T-cell (primary cell): ENCODE measurements around the gene SIL1. TPM values are rescaled to one million over a fixed set of nuclear protein-coding genes. Genes with fewer than 3 reads are reported as not detected.
"Not testable (repeated sequence)": the region's sequence is repeated elsewhere in the genome, so short reads cannot be mapped to it uniquely, and the experiment has no call there.

Experiments used
- ATAC-seq, 4 experiments: fragments of 200-7000 bp in 3 of 4; fragments of 150-1000 bp in 1 of 4; cut with Tn5 transposase; replicated peaks in 1 of 4; 1 replicate in 3 of 4; 2 replicates in 1 of 4; pipeline ENCODE4 v1.10.0; 2021; ENCODE audit warnings: moderate library complexity in 3 of 4, mild to moderate bottlenecking in 2 of 4, moderate number of reproducible peaks in 1 of 4
- CTCF ChIA-PET, 2 donors: fragments of 300-600 bp; sonication (Branson Sonifier 250); formaldehyde crosslinking; loops; one replicate each; lab custom pipeline; 2022; ENCODE audit warnings: antibody characterized with exemption in 2 of 2; lab: Charles Lee
- POLR2A ChIA-PET, 2 donors: fragments of 300-600 bp; sonication (Branson Sonifier 250); formaldehyde crosslinking; loops; one replicate each; lab custom pipeline; 2022; ENCODE audit warnings: antibody characterized with exemption in 2 of 2; lab: Charles Lee
- DNase-seq, 35 experiments: peaks; one replicate each; pipeline versions ENCODE4 v3.0.0 to v3.0.0-alpha.2; 2013 to 2023
- H3K27ac ChIP-seq: one replicate; pipeline ENCODE4 v1.5.1; 2013; ENCODE audit warnings: low read length
- H3K27me3 ChIP-seq, 2 experiments: replicated peaks in 1 of 2; 1 replicate in 1 of 2; 2 replicates in 1 of 2; pipeline versions ENCODE4 v1.6.1 to v1.7.0; 2013; ENCODE audit warnings: low read length in 1 of 2, mixed read lengths in 1 of 2; ENCODE audit not compliant: control insufficient read depth in 2 of 2, insufficient read depth in 2 of 2; ENCODE audit errors: extremely low read depth in 1 of 2
- H3K36me3 ChIP-seq, 2 donors: 1 replicate in 1 of 2; 2 replicates in 1 of 2; pipeline versions ENCODE4 v1.6.1 to v1.7.0; 2013; ENCODE audit warnings: low read length in 1 of 2; ENCODE audit not compliant: control insufficient read depth in 2 of 2, insufficient read depth in 1 of 2; ENCODE audit errors: extremely low read depth in 1 of 2
- H3K4me1 ChIP-seq, 2 experiments: 1 replicate in 1 of 2; 2 replicates in 1 of 2; pipeline versions ENCODE4 v1.6.1 to v1.7.0; 2013; ENCODE audit warnings: low read length in 2 of 2, mixed read lengths in 1 of 2; ENCODE audit not compliant: insufficient read depth in 2 of 2, control insufficient read depth in 1 of 2; ENCODE audit errors: extremely low read depth in 1 of 2
- H3K4me3 ChIP-seq, 2 donors: 1 replicate in 1 of 2; 2 replicates in 1 of 2; pipeline versions ENCODE4 v1.5.1 to v1.7.0; 2013; ENCODE audit warnings: mild to moderate bottlenecking in 2 of 2, low read length in 1 of 2, moderate library complexity in 1 of 2; ENCODE audit not compliant: control insufficient read depth in 1 of 2; ENCODE audit errors: extremely low read depth in 1 of 2
- H3K9me3 ChIP-seq: 2 replicates; pipeline ENCODE4 v1.7.0; 2013
- H3K27ac Mint-ChIP-seq, 2 donors: one replicate each; pipeline ENCODE4 v1.8.0; 2020 to 2021; ENCODE audit warnings: mild to moderate bottlenecking in 2 of 2, mixed read lengths in 2 of 2
- H3K27me3 Mint-ChIP-seq, 2 donors: one replicate each; pipeline ENCODE4 v1.8.0; 2021 to 2022; ENCODE audit warnings: mixed read lengths in 2 of 2
- H3K36me3 Mint-ChIP-seq: one replicate; pipeline ENCODE4 v1.8.0; 2021; ENCODE audit warnings: mixed read lengths
- H3K4me1 Mint-ChIP-seq, 3 donors: one replicate each; pipeline ENCODE4 v1.8.0; 2020 to 2022; ENCODE audit warnings: mixed read lengths in 3 of 3, mild to moderate bottlenecking in 1 of 3
- H3K4me3 Mint-ChIP-seq, 3 donors: one replicate each; pipeline ENCODE4 v1.8.0; 2020 to 2022; ENCODE audit warnings: mild to moderate bottlenecking in 3 of 3, mixed read lengths in 3 of 3, moderate library complexity in 3 of 3
- H3K9me3 Mint-ChIP-seq, 3 donors: one replicate each; pipeline ENCODE4 v1.8.0; 2020 to 2022; ENCODE audit warnings: mixed read lengths in 3 of 3
- WGBS: methylation state at CpG from one replicate; pipeline ENCODE4 v1.1.5; 2013; ENCODE audit warnings: missing lambda C conversion rate; ENCODE audit not compliant: insufficient coverage; 5-methylcytosine and 5-hydroxymethylcytosine counted together
- total RNA-seq, 35 experiments: library from RNA in 6 of 35; stranded (reverse) in 6 of 35; fragments of 120-200 nt in 1 of 35; gene quantifications; one replicate each; pipeline versions ENCODE4 v1.2.1 to v1.2.4 and lab custom pipeline; 2013 to 2026

Gene SIL1
- total RNA-seq, 5 donors from 2014 or later (not counting 1 experiment from before 2014, with no cell fraction given): 14.2 to 16.5 (median 15.8) TPM

- no peak overlapping the region for H3K27ac Mint-ChIP-seq
- peaks cover 14 to 25% (median 16%) of the 10 kb centered on the region in 3 donors for H3K4me1 Mint-ChIP-seq
- Histone ChIP-seq H3K27ac (no peak overlapping the region), H3K9me3 (no peaks in the 10 kb centered on the region), H3K4me3 (no peak overlapping the region), H3K4me1 (no peaks in the 10 kb centered on the region), H3K27me3 (no peaks in the 10 kb centered on the region), H3K36me3 (peaks cover 0 to 3% of the 10 kb centered on the region in 2 donors)
- H3K27me3 Mint-ChIP-seq: no peaks in the 10 kb centered on the region
- ATAC-seq (no peak), DNase-seq (no peak)
- ChIA-PET POLR2A (no interaction called here), CTCF (no interaction called here)
- H3K9me3 Mint-ChIP-seq: peaks cover 0 to 3% (median 0%) of the 10 kb centered on the region in 3 donors
- WGBS: 100% methylated on average over 1 of the region's 2 CpGs
- H3K4me3 Mint-ChIP-seq: no peak overlapping the region
- H3K36me3 Mint-ChIP-seq: peaks cover 15% of the 10 kb centered on the region
Observed at GRCh38 chr5:139181322-139181730, 16.8 kb downstream of the SIL1 start.

GRCh38 chr5:139180850-139181249 lies 17.3 kb downstream of the SIL1 start:
- Histone ChIP-seq H3K4me1 (no peaks in the 10 kb centered on the region), H3K36me3 (peaks cover 0 to 3% of the 10 kb centered on the region in 2 donors), H3K9me3 (no peaks in the 10 kb centered on the region), H3K27me3 (no peaks in the 10 kb centered on the region), H3K27ac (no peak overlapping the region), H3K4me3 (no peak overlapping the region)
- no peaks in the 10 kb centered on the region for H3K27me3 Mint-ChIP-seq
- DNase-seq (no peak), ATAC-seq (no peak)
- H3K4me1 Mint-ChIP-seq: peaks cover 14 to 25% (median 16%) of the 10 kb centered on the region in 3 donors
- peaks cover 0 to 3% (median 0%) of the 10 kb centered on the region in 3 donors for H3K9me3 Mint-ChIP-seq
- no peak overlapping the region for H3K4me3 Mint-ChIP-seq
- ChIA-PET POLR2A (no interaction called here), CTCF (no interaction called here)
- 71% methylated on average over 1 of the region's 1 CpG for WGBS
- no peak overlapping the region for H3K27ac Mint-ChIP-seq
- H3K36me3 Mint-ChIP-seq: peaks cover 17% of the 10 kb centered on the region

- POLR2A ChIA-PET, H3K27me3 Mint-ChIP-seq, DNase-seq, CTCF ChIA-PET, H3K9me3 Mint-ChIP-seq, H3K4me1 ChIP-seq, ATAC-seq, H3K4me3 Mint-ChIP-seq, H3K27ac Mint-ChIP-seq, H3K27ac ChIP-seq, H3K4me3 ChIP-seq, H3K36me3 ChIP-seq, H3K27me3 ChIP-seq, H3K9me3 ChIP-seq: not testable (repeated sequence)
- Mint-ChIP-seq H3K4me1 (peaks cover 8 to 25% (median 13%) of the 10 kb centered on the region in 3 donors), H3K36me3 (peaks cover 15% of the 10 kb centered on the region)
- WGBS: 90% methylated on average over 2 of the region's 8 CpGs
Observed at GRCh38 chr5:139179778-139180513, 18.2 kb downstream of the SIL1 start.

DNA sequence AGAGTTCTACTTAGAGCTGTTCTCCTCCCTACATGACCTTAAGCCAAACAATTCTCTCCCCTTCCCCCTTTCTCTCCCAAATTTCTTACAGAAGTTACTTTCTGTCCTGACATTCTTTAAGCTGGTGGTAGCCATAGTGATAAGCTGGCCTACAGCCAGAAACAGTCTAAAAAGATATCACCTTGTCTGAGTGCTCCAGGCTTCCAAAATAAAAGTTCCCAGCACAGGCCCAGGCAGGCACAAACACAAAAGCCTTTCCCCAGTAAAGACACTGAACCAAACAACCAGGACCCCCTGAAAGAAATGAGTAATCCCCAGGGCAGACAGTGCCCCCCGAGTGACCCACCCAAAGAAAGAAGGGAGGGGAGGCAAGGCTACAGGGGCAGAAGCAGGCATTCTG lies 19.2 kb downstream of the SIL1 start:
- Mint-ChIP-seq H3K27me3 (no peaks in the 10 kb centered on the region), H3K9me3 (peaks cover 0 to 3% (median 0%) of the 10 kb centered on the region in 3 donors), H3K4me1 (peaks cover 8 to 25% (median 13%) of the 10 kb centered on the region in 3 donors), H3K27ac (no peak overlapping the region), H3K36me3 (peaks cover 15% of the 10 kb centered on the region), H3K4me3 (no peak overlapping the region)
- no peaks in the 10 kb centered on the region for H3K36me3 ChIP-seq
- ATAC-seq (no peak), DNase-seq (no peak)
- H3K27ac ChIP-seq: no peak overlapping the region
- CTCF ChIA-PET: interaction anchor here in 1 of 2 donors (0.6 kb wide), 1 partner anchor 14 kb away, joined by 3 read pairs; no protein-coding TSS in a partner anchor
- no peaks in the 10 kb centered on the region for H3K4me1 ChIP-seq
- POLR2A ChIA-PET: interaction anchor here in 1 of 2 donors (0.5 kb wide), 1 partner anchor 692 kb away, joined by 3 read pairs; no protein-coding TSS in a partner anchor
- H3K4me3 ChIP-seq: no peak overlapping the region
- no peaks in the 10 kb centered on the region for H3K9me3 ChIP-seq
- WGBS: no CpG with 5 or more reads among the region's 1 CpG
- H3K27me3 ChIP-seq: no peaks in the 10 kb centered on the region

DNA sequence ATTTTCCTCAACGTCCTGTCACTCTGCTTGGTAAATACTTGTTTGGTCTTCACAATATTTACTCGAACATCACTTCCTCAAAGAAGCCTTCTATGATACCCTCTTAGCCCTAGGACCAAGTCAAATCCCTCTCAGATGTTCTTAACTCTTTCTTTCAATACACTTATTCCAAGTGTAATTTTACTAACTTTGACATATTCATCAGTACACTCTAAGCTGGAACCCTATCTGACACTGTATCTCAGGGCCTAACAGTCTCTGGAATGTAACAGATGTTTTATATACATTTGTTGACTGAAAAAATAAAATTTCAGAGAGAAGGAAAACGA lies 19.6 kb downstream of the SIL1 start:
- no peak overlapping the region for H3K4me3 Mint-ChIP-seq
- no peak overlapping the region for H3K4me3 ChIP-seq
- peaks cover 0 to 3% (median 0%) of the 10 kb centered on the region in 3 donors for H3K9me3 Mint-ChIP-seq
- ChIA-PET CTCF (interaction anchor here in 1 of 2 donors (0.6 kb wide), 1 partner anchor 14 kb away, joined by 3 read pairs; no protein-coding TSS in a partner anchor), POLR2A (no interaction called here)
- 79% methylated on average over 2 of the region's 3 CpGs for WGBS
- no peak overlapping the region for H3K27ac Mint-ChIP-seq
- H3K36me3 ChIP-seq: no peaks in the 10 kb centered on the region
- no peak for ATAC-seq
- no peaks in the 10 kb centered on the region for H3K4me1 ChIP-seq
- peaks cover 8 to 25% (median 13%) of the 10 kb centered on the region in 3 donors for H3K4me1 Mint-ChIP-seq
- H3K27ac ChIP-seq: no peak overlapping the region
- DNase-seq: no peak
- H3K27me3 ChIP-seq: no peaks in the 10 kb centered on the region
- no peaks in the 10 kb centered on the region for H3K9me3 ChIP-seq
- no peaks in the 10 kb centered on the region for H3K27me3 Mint-ChIP-seq
- H3K36me3 Mint-ChIP-seq: peaks cover 12% of the 10 kb centered on the region

DNA sequence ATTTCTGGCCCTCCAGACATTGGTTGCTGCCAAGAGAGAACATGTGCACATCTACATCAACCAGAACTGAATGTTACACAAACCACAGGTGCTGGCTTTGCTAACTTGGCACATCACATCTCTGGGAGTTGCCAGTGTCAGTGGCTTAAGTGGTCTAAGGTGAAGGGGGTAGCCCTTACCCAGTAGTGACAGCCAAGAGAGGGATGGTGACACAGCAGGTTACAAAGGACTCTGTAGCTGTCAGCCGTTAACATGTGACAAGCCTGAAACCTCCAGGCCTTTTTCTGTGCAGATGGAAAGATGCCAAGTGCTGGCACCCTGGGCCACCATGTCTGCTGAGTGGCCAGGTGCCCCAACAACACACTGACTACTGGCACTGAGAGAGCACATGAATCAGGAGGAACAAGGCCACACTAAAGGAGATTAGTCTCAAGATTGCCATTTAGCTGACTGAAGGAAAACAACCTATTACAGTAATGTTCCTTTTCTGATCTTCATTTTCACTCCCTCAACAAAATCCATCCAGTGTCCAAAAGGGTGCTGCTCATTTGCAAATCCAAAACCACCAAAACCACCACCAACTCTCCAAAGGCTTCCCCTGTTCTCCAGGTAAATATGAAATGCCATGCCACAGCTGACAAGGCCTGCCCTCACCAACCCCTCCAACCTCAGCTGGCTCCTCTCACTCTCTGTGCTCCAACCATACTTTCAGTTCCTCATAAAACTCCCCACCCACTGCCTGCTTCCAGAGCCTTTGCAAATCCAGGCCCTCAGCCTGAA lies 20.2 kb downstream of the SIL1 start:
- no peak overlapping the region for H3K4me3 ChIP-seq
- H3K9me3 ChIP-seq: no peaks in the 10 kb centered on the region
- Mint-ChIP-seq H3K4me3 (no peak overlapping the region), H3K36me3 (peaks cover 12% of the 10 kb centered on the region), H3K9me3 (peaks cover 0 to 3% (median 0%) of the 10 kb centered on the region in 3 donors), H3K4me1 (peaks cover 8 to 25% (median 13%) of the 10 kb centered on the region in 3 donors), H3K27me3 (no peaks in the 10 kb centered on the region), H3K27ac (no peak overlapping the region)
- WGBS: 86% methylated on average over 1 of the region's 1 CpG
- CTCF ChIA-PET: no interaction called here
- no peaks in the 10 kb centered on the region for H3K36me3 ChIP-seq
- no peak for ATAC-seq
- H3K27me3 ChIP-seq: no peaks in the 10 kb centered on the region
- no peak overlapping the region for H3K27ac ChIP-seq
- POLR2A ChIA-PET: no interaction called here
- no peak for DNase-seq
- no peaks in the 10 kb centered on the region for H3K4me1 ChIP-seq
